GM12878 (cell line): ENCODE results near the gene NPTN. TPM values are rescaled to one million over a fixed set of nuclear protein-coding genes. Genes with fewer than 3 reads are reported as not detected.

ENCODE experiments used
- ATAC-seq: fragments of 200-7000 bp; cut with Tn5 transposase; 3 replicates; pipeline ENCODE4 v1.9.1; 2020; ENCODE audit warnings: mild to moderate bottlenecking, moderate library complexity
- BruUV-seq: library from RNA; stranded (reverse); fragments of 400-500 nt; replicated peaks from 2 replicates; lab custom pipeline; 2021; lab: Mats Ljungman, UMichigan
- CTCF ChIA-PET: fragments of 300-600 bp; sonication (Branson Sonifier 250); formaldehyde crosslinking; extraction: SDS; loops from one replicate; lab custom pipeline; 2021; ENCODE audit warnings: inconsistent platforms; lab: Yijun Ruan, JAX
- POLR2A ChIA-PET: fragments of 350-600 bp; formaldehyde crosslinking; extraction: SDS; loops from one replicate; lab custom pipeline; 2021; ENCODE audit warnings: inconsistent platforms; lab: Charles Lee
- RAD21 ChIA-PET: fragments of 300-600 bp; sonication (Branson Sonifier 250); formaldehyde crosslinking; loops from one replicate; lab custom pipeline; 2023; ENCODE audit warnings: antibody characterized with exemption; ENCODE audit not compliant: unreplicated experiment; lab: Charles Lee
- SMC1A ChIA-PET: fragments of 300-600 bp; sonication (Branson Sonifier 250); formaldehyde crosslinking; loops from one replicate; lab custom pipeline; 2023; ENCODE audit not compliant: unreplicated experiment, uncharacterized antibody; lab: Charles Lee
- DNase-seq: peaks from one replicate; pipeline ENCODE4 v3.0.0-alpha.2; 2011; ENCODE audit warnings: low read depth, low spot score
- FAIRE-seq: peaks from 3 replicates; lab custom pipeline; 2011; peaks lifted over from hg19 to GRCh38; lab: Jason Lieb, UNC
- H2AFZ ChIP-seq: 2 replicates; pipeline ENCODE4 v1.6.0; 2011; ENCODE audit warnings: low read depth, low read length, control low read depth; ENCODE audit not compliant: control insufficient read depth
- H3K27ac ChIP-seq: 2 replicates; pipeline ENCODE4 v1.5.1; 2011; ENCODE audit warnings: control low read depth; ENCODE audit not compliant: control insufficient read depth, insufficient read depth
- H3K27me3 ChIP-seq, 2 experiments: replicated peaks in 1 of 2; 2 replicates each; pipeline versions ENCODE4 v1.6.0 to v1.6.1; 2011; ENCODE audit warnings: low read length in 1 of 2; ENCODE audit not compliant: control insufficient read depth in 2 of 2, insufficient read depth in 2 of 2
- H3K36me3 ChIP-seq, 2 experiments: 2 replicates each; pipeline ENCODE4 v1.5.1; 2011; ENCODE audit warnings: low read length in 1 of 2; ENCODE audit not compliant: control insufficient read depth in 2 of 2, insufficient read depth in 2 of 2
- H3K4me1 ChIP-seq: 2 replicates; pipeline ENCODE4 v1.6.1; 2011; ENCODE audit warnings: mild to moderate bottlenecking, low read length, moderate library complexity, mixed read lengths; ENCODE audit not compliant: control insufficient read depth, insufficient read depth
- H3K4me2 ChIP-seq: 2 replicates; pipeline ENCODE4 v1.6.0; 2011; ENCODE audit warnings: control low read depth; ENCODE audit not compliant: control insufficient read depth, insufficient read depth
- H3K4me3 ChIP-seq: fragments of 200-600 bp; sonication (generic); 2 replicates; pipeline ENCODE4 v1.5.1; 2016
- H3K79me2 ChIP-seq: 2 replicates; pipeline ENCODE4 v1.6.0; 2011; ENCODE audit warnings: low read length; ENCODE audit not compliant: control insufficient read depth, insufficient read depth
- H3K9ac ChIP-seq: 2 replicates; pipeline ENCODE4 v1.8.0; 2011; ENCODE audit warnings: low read length, control low read depth, mixed read lengths; ENCODE audit not compliant: control insufficient read depth, insufficient read depth
- H3K9me3 ChIP-seq: replicated peaks from 3 replicates; pipeline ENCODE4 v1.5.1; 2011; ENCODE audit warnings: mild to moderate bottlenecking, low read length; ENCODE audit not compliant: control insufficient read depth, insufficient read depth
- H4K20me1 ChIP-seq: 2 replicates; pipeline ENCODE4 v1.6.0; 2011; ENCODE audit not compliant: control insufficient read depth, insufficient read depth
- ATF3 ChIP-seq: IDR thresholded peaks from 2 replicates; pipeline ENCODE4 v1.6.1; 2011; ENCODE audit warnings: low read depth, mild to moderate bottlenecking, low read length, moderate library complexity, borderline replicate concordance; ENCODE audit errors: extremely low read depth
- CHD1 ChIP-seq: IDR thresholded peaks from 2 replicates; pipeline ENCODE4 v1.6.1; 2012; ENCODE audit warnings: low read depth, low read length, improper control_type of control experiment
- CHD4 ChIP-seq: fragments of 200-600 bp; sonication (generic); IDR thresholded peaks from 2 replicates; pipeline ENCODE4 v1.6.1; 2016; ENCODE audit warnings: mild to moderate bottlenecking
- EP300 ChIP-seq, 2 experiments: fragments of 150-350 bp in 1 of 2; IDR thresholded peaks; 2 replicates each; pipeline ENCODE4 v1.6.1; 2011 to 2012; ENCODE audit warnings: low read depth in 2 of 2, low read length in 2 of 2, borderline replicate concordance in 1 of 2, improper control_type of control experiment in 1 of 2, inconsistent platforms in 1 of 2; ENCODE audit not compliant: control insufficient read depth in 1 of 2
- LARP7 ChIP-seq: fragments of 450-650 bp; IDR thresholded peaks from 2 replicates; pipeline ENCODE4 v1.6.1; 2017; ENCODE audit warnings: mild to moderate bottlenecking
- NR2C1 ChIP-seq: fragments of 450-650 bp; IDR thresholded peaks from 2 replicates; pipeline ENCODE4 v1.6.1; 2017; ENCODE audit warnings: antibody characterized with exemption, mild to moderate bottlenecking, moderate library complexity
- NR2F1 ChIP-seq: fragments of 450-650 bp; conservative IDR thresholded peaks from 2 replicates; pipeline ENCODE4 v1.6.1; 2017; ENCODE audit warnings: mild to moderate bottlenecking
- SKIL ChIP-seq: fragments of 450-650 bp; IDR thresholded peaks from 2 replicates; pipeline ENCODE4 v1.6.1; 2017; ENCODE audit warnings: mild to moderate bottlenecking, low read depth, inconsistent platforms; ENCODE audit not compliant: poor library complexity, severe bottlenecking
- TCF7 ChIP-seq: IDR thresholded peaks from 2 replicates; pipeline ENCODE4 v1.6.1; 2014; ENCODE audit warnings: antibody characterized with exemption, borderline replicate concordance
- USF2 ChIP-seq: IDR thresholded peaks from 2 replicates; pipeline ENCODE4 v1.6.1; 2011; ENCODE audit warnings: low read depth, low read length, improper control_type of control experiment, borderline replicate concordance
- ZNF217 ChIP-seq: fragments of 450-650 bp; IDR thresholded peaks from 2 replicates; pipeline ENCODE4 v1.6.1; 2017; ENCODE audit warnings: antibody characterized with exemption, mild to moderate bottlenecking
- ZNF622 ChIP-seq: fragments of 450-650 bp; IDR thresholded peaks from 2 replicates; pipeline ENCODE4 v1.6.1; 2017; ENCODE audit warnings: mild to moderate bottlenecking, inconsistent platforms
- WGBS: methylation state at CpG from one replicate; pipeline ENCODE4 v1.1.6; 2016; ENCODE audit warnings: low lambda C conversion rate; ENCODE audit not compliant: insufficient replicate concordance, insufficient coverage; ENCODE audit errors: missing lambda C conversion rate; 5-methylcytosine and 5-hydroxymethylcytosine counted together
- in situ Hi-C: fragments of 300-500 bp; cut with MboI; formaldehyde crosslinking; loops from 9 replicates; pipeline ENCODE4 v1.14.3; 2018; ENCODE audit warnings: mixed read lengths
- intact Hi-C: fragments of 100-400 bp; cut with micrococcal nuclease; formaldehyde crosslinking; loops from one replicate; pipeline ENCODE4 v1.14.2; 2022; ENCODE audit not compliant: unreplicated experiment
- polyA plus RNA-seq, 11 experiments: library from polyadenylated mRNA; depleted of rRNA in 4 of 11; unstranded in 6 of 11; stranded (reverse) in 5 of 11; fragments of >200 nt; fragmentation: Nextera tagmentation in 4 of 11; fragmentation: Illumina TruSeq in 1 of 11; extraction: Ambion mirVana in 4 of 11; extraction: Trizol in 1 of 11; gene quantifications; 1 replicate in 1 of 11; 2 replicates in 10 of 11; pipeline versions ENCODE4 v1.2.1 to v1.2.3, GENCODE V29; 2011 to 2016; ENCODE audit warnings: inconsistent platforms in 2 of 11, missing spikeins in 2 of 11, low read depth in 1 of 11
- total RNA-seq, 4 experiments: library from RNA; depleted of rRNA in 3 of 4; stranded (reverse); fragments of >200 nt in 3 of 4; fragmentation: Illumina TruSeq in 1 of 4; extraction: Trizol in 1 of 4; gene quantifications; 2 replicates each; pipeline versions ENCODE4 v1.2.1 to v1.2.3, GENCODE V29; 2013 to 2021
- TF ChIP-seq, protein P1 (sequence below): fragments of 450-650 bp; formaldehyde crosslinking; IDR thresholded peaks from 2 replicates; pipeline ENCODE4 v1.4.0; 2020; ENCODE audit warnings: mild to moderate bottlenecking, moderate library complexity

Gene NPTN
- total and polyA plus RNA-seq, 10 of the 15 experiments (the other 5 are each of a cell fraction or from before 2014, with no cell fraction given) = 17.8 to 79.1 (median 41.7) TPM

DNA sequence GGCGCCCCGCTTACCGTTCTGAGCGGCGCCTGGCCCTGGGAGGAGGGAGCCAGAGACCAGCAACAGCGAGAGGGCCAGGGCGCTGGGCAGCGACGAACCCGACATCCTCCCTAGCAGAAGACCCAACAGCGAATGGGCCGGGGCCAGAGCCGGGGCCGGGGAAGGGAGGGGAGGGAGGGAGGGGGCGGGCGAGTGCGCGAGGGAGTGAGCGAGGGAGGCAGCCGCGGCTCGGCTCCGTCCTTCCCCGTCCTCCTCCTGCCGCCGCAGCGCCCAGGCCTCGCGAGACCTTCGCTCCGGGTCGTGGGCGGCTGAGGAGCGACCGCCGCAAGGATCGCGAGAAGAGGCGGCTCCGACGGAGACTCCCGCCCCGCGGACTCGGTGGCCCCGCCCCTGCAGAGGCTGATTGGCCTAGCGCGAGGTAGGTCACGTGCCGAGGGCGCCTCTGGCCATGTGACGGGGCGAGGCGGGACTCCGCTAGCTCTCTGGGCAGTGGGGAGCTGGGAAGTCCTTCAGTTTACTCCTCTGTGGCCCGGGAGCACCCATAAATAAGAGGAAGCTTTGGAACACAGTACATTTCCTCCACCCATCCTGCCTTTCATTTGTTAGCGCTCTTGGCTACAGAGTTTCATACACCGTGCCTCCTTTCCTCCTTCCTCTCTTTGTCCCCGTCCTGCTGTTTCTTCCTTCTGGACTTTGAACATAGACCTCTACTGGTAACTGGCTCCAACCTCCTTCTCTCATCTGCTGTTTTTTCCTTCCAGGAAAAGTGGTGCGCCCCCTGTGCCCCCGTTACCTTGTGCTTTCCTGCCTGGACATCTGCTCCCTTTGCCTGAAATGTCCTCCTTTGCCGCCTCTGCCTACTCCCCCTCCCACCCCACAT lies at the start of gene NPTN (continued):
- TF ChIP-seq, protein P1, sequence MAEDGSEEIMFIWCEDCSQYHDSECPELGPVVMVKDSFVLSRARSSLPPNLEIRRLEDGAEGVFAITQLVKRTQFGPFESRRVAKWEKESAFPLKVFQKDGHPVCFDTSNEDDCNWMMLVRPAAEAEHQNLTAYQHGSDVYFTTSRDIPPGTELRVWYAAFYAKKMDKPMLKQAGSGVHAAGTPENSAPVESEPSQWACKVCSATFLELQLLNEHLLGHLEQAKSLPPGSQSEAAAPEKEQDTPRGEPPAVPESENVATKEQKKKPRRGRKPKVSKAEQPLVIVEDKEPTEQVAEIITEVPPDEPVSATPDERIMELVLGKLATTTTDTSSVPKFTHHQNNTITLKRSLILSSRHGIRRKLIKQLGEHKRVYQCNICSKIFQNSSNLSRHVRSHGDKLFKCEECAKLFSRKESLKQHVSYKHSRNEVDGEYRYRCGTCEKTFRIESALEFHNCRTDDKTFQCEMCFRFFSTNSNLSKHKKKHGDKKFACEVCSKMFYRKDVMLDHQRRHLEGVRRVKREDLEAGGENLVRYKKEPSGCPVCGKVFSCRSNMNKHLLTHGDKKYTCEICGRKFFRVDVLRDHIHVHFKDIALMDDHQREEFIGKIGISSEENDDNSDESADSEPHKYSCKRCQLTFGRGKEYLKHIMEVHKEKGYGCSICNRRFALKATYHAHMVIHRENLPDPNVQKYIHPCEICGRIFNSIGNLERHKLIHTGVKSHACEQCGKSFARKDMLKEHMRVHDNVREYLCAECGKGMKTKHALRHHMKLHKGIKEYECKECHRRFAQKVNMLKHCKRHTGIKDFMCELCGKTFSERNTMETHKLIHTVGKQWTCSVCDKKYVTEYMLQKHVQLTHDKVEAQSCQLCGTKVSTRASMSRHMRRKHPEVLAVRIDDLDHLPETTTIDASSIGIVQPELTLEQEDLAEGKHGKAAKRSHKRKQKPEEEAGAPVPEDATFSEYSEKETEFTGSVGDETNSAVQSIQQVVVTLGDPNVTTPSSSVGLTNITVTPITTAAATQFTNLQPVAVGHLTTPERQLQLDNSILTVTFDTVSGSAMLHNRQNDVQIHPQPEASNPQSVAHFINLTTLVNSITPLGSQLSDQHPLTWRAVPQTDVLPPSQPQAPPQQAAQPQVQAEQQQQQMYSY (CRISPR knock-in tag) = no peak
- TF ChIP-seq CHD1 = no peak

GRCh38 chr15:73682600-73683090 lies 49.5 kb upstream of the NPTN start:
- intact Hi-C loops = no loop called here
- Histone ChIP-seq H3K9ac (no peak overlapping the region), H3K27me3 (peaks cover 5 to 6% of the 10 kb centered on the region in 2 experiments; a peak in 3 of 4 replicates), H3K79me2 (no peaks in the 10 kb centered on the region), H3K27ac (no peak overlapping the region), H2AFZ (no peak overlapping the region), H3K36me3 (no peaks in the 10 kb centered on the region), H3K4me1 (no peaks in the 10 kb centered on the region), H3K9me3 (no peaks in the 10 kb centered on the region), H3K4me2 (no peak overlapping the region), H3K4me3 (no peak overlapping the region), H4K20me1 (no peaks in the 10 kb centered on the region)
- DNase-seq (no peak), FAIRE-seq (no peak), ATAC-seq (no peak)
- ChIA-PET SMC1A (interaction anchor here (0.8 kb wide), 1 partner anchor 16 kb away, joined by 4 read pairs; no protein-coding TSS in a partner anchor), CTCF (interaction anchor here (0.6 to 4.0 kb wide), 3 partner anchors 16 to 445 kb away, joined by 3 to 17 read pairs (median 6); no protein-coding TSS in a partner anchor), POLR2A (no interaction called here), RAD21 (no interaction called here)
- 44% methylated on average over 13 of the region's 14 CpGs for WGBS
- in situ Hi-C loops = no loop called here
- BruUV-seq = no TSS peak
- TF ChIP-seq USF2 (no peak), ZNF217 (no peak), EP300 (IDR thresholded peaks at IDR 0.05; ENCODE audit: borderline replicate concordance in 1 of 2, control insufficient read depth in 1 of 2, low read depth in 2 of 2, low read length in 2 of 2) (no peak), NR2F1 (no peak), LARP7 (no peak), TCF7 (no peak), SKIL (no peak), NR2C1 (no peak), ATF3 (no peak), ZNF622 (no peak), CHD4 (no peak)
